Myometrial cell (primary cell): ENCODE results near the gene CDH5. TPM values are rescaled to one million over a fixed set of nuclear protein-coding genes. Genes with fewer than 3 reads are reported as not detected.

Experiments
- total RNA-seq: library from RNA; depleted of rRNA; stranded (reverse); fragments of >200 nt; gene quantifications from 2 replicates; pipeline ENCODE4 v1.2.3, GENCODE V29; 2015

Gene CDH5
- 0.35 TPM in 1 of 2 replicates, not detected in the other for total RNA-seq

GRCh38 chr16:66366433-66367299 lies at the start of gene CDH5:
Gene CDH5, plus strand, starts transcription at chr16:66366691. Its CDS starts 12,647 bp downstream, at chr16:66379338.

GRCh38 chr16:66427036-66427860 lies 60.8 kb downstream of the CDH5 start, which contains the start of gene BEAN1:
Gene BEAN1, plus strand, starts transcription at chr16:66427295. Its CDS starts 10,382 bp downstream, at chr16:66437677.

Other genes with a start within 250 kb of the CDH5 start
- gene BEAN1, start 60.6 kb downstream of the CDH5 start, total RNA-seq: 0.29 and 0.53 TPM in 2 replicates
- 19.3 and 38.6 TPM in 2 replicates for gene TK2, start 183.4 kb downstream of the CDH5 start, total RNA-seq
- gene CKLF, start 185.9 kb downstream of the CDH5 start, total RNA-seq: 87.5 and 135 TPM in 2 replicates
- gene CMTM1, start 199.7 kb downstream of the CDH5 start, total RNA-seq: 0.35 and 2.0 TPM in 2 replicates
- gene CMTM2, start 212.8 kb downstream of the CDH5 start, total RNA-seq: not detected in 2 replicates
- gene CMTM3, start 238.0 kb downstream of the CDH5 start, total RNA-seq: 57.2 and 73.2 TPM in 2 replicates